ENCODE data around the gene PHF12.
A peak's percentile ranks its signal among the peaks of the same experiment; 100 is the strongest.
"Not testable (repeated sequence)": the region's sequence is repeated elsewhere in the genome, so short reads cannot be mapped to it uniquely, and the experiment has no call there.

Gene PHF12

DNA sequence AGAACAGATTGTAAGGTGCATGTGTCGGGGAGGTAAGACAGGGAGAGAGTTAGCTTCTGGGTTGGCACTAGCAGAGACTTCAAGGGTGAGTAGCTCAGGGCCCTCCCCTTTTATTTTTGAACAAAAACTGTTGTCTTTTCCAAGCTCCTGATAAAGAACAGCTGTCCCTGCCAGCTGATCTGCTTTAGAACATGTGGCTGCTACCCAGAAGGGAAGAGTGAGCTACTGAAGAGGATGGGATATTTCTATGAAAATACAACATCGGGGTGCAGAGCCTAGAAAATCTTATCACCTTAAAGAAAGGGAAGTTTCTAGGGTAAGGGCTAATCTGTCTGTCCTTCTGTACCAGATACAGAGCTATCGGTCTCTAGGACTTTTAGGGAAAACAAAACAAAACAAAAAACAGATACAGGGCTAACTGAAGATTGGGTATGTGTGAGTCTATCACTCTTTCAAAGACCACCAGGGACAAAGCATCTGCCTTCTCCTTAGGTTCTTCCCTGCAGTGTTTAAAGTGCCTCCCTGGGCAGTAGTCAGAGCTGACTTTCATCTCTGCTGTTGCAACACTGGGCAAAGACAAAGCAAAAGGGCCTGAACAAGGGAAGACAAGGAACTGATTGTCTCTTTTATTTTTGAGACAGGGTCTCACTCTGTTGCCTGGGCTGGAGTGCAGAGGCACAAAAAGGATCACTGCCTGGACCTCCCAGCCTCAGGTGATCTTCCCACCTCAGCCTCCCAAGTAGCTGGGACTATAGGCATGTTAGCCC lies 43.4 kb downstream of the PHF12 start:
- peaks cover 76% of the 10 kb centered on the region for H3K36me3 ChIP-seq (ENCODE audit: insufficient read depth, insufficient read length, low read length)
- TF ChIP-seq ZNF274 (IDR thresholded peaks at IDR 0.05; ENCODE audit: low read depth, low read length) (no peak), SUZ12 (IDR thresholded peaks at IDR 0.05; ENCODE audit: extremely low read depth, insufficient read depth, insufficient read length) (no peak), YY1 (IDR thresholded peaks at IDR 0.05; ENCODE audit: insufficient read depth, insufficient read length) (no peak)
- H3K9me3 ChIP-seq (ENCODE audit: insufficient read depth, low read length): peaks cover 28% of the 10 kb centered on the region; the same call in 1 of the 2 replicates
- no peaks in the 10 kb centered on the region for H3K4me1 ChIP-seq (ENCODE audit: insufficient read depth, insufficient read length)
- no peak for DNase-seq (ENCODE audit: low read depth, low spot score)
- H3K27me3 ChIP-seq (ENCODE audit: insufficient read depth, insufficient read length): no peaks in the 10 kb centered on the region
- no peak overlapping the region for H3K4me3 ChIP-seq (ENCODE audit: insufficient read length, low read depth)
- H3K9ac ChIP-seq (ENCODE audit: insufficient read length, low read depth): no peak overlapping the region

DNA sequence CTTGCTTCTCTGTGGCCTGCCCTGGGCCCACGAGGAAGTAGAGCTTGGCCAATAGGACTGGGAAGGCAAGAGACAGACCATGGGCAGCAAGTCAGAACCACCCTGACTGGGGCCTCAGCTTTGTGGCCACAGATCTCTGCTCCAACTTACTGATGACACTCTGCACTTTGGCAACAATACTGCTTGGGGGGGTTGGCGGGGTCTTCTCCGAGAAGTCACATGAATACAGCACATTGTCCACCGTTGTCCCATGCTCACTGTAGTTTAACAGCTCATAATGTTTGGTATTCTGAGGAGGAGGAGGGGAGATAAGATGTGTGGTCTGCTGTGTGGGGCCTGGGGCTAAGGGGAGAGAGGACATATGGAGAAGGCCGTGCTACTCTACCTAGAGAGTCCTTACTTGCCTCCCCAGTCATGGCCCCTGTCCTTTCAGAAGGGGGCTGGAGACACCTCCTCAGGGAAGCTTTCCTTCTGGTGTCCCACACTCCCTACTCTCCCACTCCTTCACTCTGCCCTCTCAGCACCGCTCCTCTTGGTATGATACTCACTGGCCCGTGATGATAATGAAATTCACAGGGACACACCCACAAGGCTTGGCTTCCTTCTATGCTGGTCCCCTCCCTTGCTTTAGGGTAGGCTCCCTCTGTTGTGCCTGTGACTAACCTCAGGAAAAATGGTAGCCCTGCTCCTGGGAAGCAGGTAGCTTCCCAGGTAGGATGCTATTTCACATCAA lies 44.4 kb downstream of the PHF12 start:
- peaks cover 66% of the 10 kb centered on the region for H3K36me3 ChIP-seq (ENCODE audit: insufficient read depth, insufficient read length, low read length)
- TF ChIP-seq SUZ12 (IDR thresholded peaks at IDR 0.05; ENCODE audit: extremely low read depth, insufficient read depth, insufficient read length): no peak
- TF ChIP-seq ZNF274 (IDR thresholded peaks at IDR 0.05; ENCODE audit: low read depth, low read length): no peak
- TF ChIP-seq YY1 (IDR thresholded peaks at IDR 0.05; ENCODE audit: insufficient read depth, insufficient read length): no peak
- H3K4me3 ChIP-seq (ENCODE audit: insufficient read length, low read depth): no peak overlapping the region
- no peak overlapping the region for H3K9ac ChIP-seq (ENCODE audit: insufficient read length, low read depth)
- no peak for DNase-seq (ENCODE audit: low read depth, low spot score)
- H3K9me3 ChIP-seq (ENCODE audit: insufficient read depth, low read length): peaks cover 29% of the 10 kb centered on the region; the same call in 1 of the 2 replicates
- H3K4me1 ChIP-seq (ENCODE audit: insufficient read depth, insufficient read length): no peaks in the 10 kb centered on the region
- H3K27me3 ChIP-seq (ENCODE audit: insufficient read depth, insufficient read length): no peaks in the 10 kb centered on the region

- no peak for TF ChIP-seq YY1 (IDR thresholded peaks at IDR 0.05; ENCODE audit: insufficient read depth, insufficient read length)
- no peak for TF ChIP-seq ZNF274 (IDR thresholded peaks at IDR 0.05; ENCODE audit: low read depth, low read length)
- no peak for TF ChIP-seq SUZ12 (IDR thresholded peaks at IDR 0.05; ENCODE audit: extremely low read depth, insufficient read depth, insufficient read length)
- H3K4me1 ChIP-seq (ENCODE audit: insufficient read depth, insufficient read length): no peaks in the 10 kb centered on the region
- no peak overlapping the region for H3K9ac ChIP-seq (ENCODE audit: insufficient read length, low read depth)
- H3K36me3 ChIP-seq (ENCODE audit: insufficient read depth, insufficient read length, low read length): peaks cover 60% of the 10 kb centered on the region
- no peak for DNase-seq (ENCODE audit: low read depth, low spot score)
- H3K4me3 ChIP-seq (ENCODE audit: insufficient read length, low read depth): no peak overlapping the region
- no peaks in the 10 kb centered on the region for H3K27me3 ChIP-seq (ENCODE audit: insufficient read depth, insufficient read length)
- peaks cover 35% of the 10 kb centered on the region; the same call in 1 of the 2 replicates for H3K9me3 ChIP-seq (ENCODE audit: insufficient read depth, low read length)
Observed at GRCh38 chr17:28906276-28906675, 45.0 kb downstream of the PHF12 start.

- no peak for DNase-seq (ENCODE audit: low read depth, low spot score)
- Histone ChIP-seq H3K9ac (ENCODE audit: insufficient read length, low read depth) (no peak overlapping the region), H3K27me3 (ENCODE audit: insufficient read depth, insufficient read length) (no peaks in the 10 kb centered on the region), H3K36me3 (ENCODE audit: insufficient read depth, insufficient read length, low read length) (peaks cover 57% of the 10 kb centered on the region), H3K4me1 (ENCODE audit: insufficient read depth, insufficient read length) (no peaks in the 10 kb centered on the region), H3K4me3 (ENCODE audit: insufficient read length, low read depth) (no peak overlapping the region), H3K9me3 (ENCODE audit: insufficient read depth, low read length) (peaks cover 48% of the 10 kb centered on the region; the same call in 1 of the 2 replicates)
- no peak for TF ChIP-seq YY1 (IDR thresholded peaks at IDR 0.05; ENCODE audit: insufficient read depth, insufficient read length)
- TF ChIP-seq ZNF274 (IDR thresholded peaks at IDR 0.05; ENCODE audit: low read depth, low read length): no peak
- no peak for TF ChIP-seq SUZ12 (IDR thresholded peaks at IDR 0.05; ENCODE audit: extremely low read depth, insufficient read depth, insufficient read length)
Observed at GRCh38 chr17:28904800-28905199, 46.5 kb downstream of the PHF12 start.

GRCh38 chr17:28903546-28903841 lies 47.8 kb downstream of the PHF12 start:
- H3K36me3 ChIP-seq (ENCODE audit: insufficient read depth, insufficient read length, low read length): peaks cover 50% of the 10 kb centered on the region
- H3K9me3 ChIP-seq (ENCODE audit: insufficient read depth, low read length): peaks cover 48% of the 10 kb centered on the region; the same call in 1 of the 2 replicates
- not testable (repeated sequence) for DNase-seq (ENCODE audit: low read depth, low spot score); H3K27me3 ChIP-seq (ENCODE audit: insufficient read depth, insufficient read length); H3K9ac ChIP-seq (ENCODE audit: insufficient read length, low read depth); H3K4me1 ChIP-seq (ENCODE audit: insufficient read depth, insufficient read length); H3K4me3 ChIP-seq (ENCODE audit: insufficient read length, low read depth)

DNA sequence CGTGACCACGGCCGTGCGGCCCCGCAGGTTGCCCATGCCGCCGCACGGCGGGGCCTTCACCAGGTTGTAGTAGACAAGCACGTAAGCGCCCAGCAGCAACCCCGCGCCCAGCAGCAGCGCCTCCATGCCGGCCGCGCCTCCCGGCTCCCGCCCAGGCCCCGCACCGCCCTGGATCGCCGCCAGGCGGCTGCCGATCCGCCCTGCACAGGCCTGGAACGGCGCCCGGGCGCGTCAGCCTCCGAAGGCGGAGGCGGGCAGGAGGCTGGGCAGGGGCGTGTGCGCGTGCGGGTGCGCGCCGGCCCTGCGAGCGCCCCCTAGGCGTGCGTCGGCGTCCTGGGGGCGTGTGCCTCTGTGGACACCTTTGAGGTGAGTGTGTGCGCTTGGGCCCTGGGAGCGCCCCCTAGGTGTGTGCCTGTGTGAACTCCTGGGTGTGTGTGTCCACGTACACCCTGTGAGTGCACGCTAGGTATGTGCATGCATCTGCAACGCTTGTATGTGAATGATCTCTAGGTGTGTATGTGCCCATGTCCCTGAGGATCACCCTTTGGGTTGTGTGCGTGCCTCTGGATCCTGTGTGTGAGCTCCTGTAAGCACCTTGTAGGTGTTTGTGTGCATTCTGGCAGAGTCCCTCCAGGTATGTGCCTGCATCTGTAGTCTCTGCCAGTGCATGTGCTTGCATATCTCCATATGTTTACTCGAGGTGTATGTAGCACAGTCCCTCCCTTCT lies 48.3 kb downstream of the PHF12 start, which contains the start of gene DHRS13:
Gene DHRS13 (minus strand): TSS at position 261 of the 727 bp plus-strand sequence. CDS start 135 bp downstream, at position 126.
- H3K9me3 ChIP-seq (ENCODE audit: insufficient read depth, low read length): peaks cover 48% of the 10 kb centered on the region; the same call in 1 of the 2 replicates
- peak within 1 kb of the TSS; percentile 76 for H3K9ac ChIP-seq (ENCODE audit: insufficient read length, low read depth)
- peak within 1 kb of the TSS; percentile 71 for H3K4me3 ChIP-seq (ENCODE audit: insufficient read length, low read depth)
- no peaks in the 10 kb centered on the region for H3K27me3 ChIP-seq (ENCODE audit: insufficient read depth, insufficient read length)
- peak; percentile 89 for DNase-seq (ENCODE audit: low read depth, low spot score)
- no peaks in the 10 kb centered on the region for H3K4me1 ChIP-seq (ENCODE audit: insufficient read depth, insufficient read length)
- peaks cover 50% of the 10 kb centered on the region for H3K36me3 ChIP-seq (ENCODE audit: insufficient read depth, insufficient read length, low read length)
- TF ChIP-seq YY1 (IDR thresholded peaks at IDR 0.05; ENCODE audit: insufficient read depth, insufficient read length): no peak
